Peyer's patch (tissue), 4 donors: ENCODE data around the gene CPLANE2. TPM values are rescaled to one million over a fixed set of nuclear protein-coding genes. Genes with fewer than 3 reads are reported as not detected.
"Not testable (repeated sequence)": the region's sequence is repeated elsewhere in the genome, so short reads cannot be mapped to it uniquely, and the experiment has no call there.

Experiments used
- DNase-seq, 3 donors: peaks; one replicate each; pipeline ENCODE4 v3.0.0-alpha.2; 2017 to 2019
- H3K27ac ChIP-seq, 4 donors: fragments of 200-600 bp; sonication (generic); one replicate each; pipeline ENCODE4 v1.5.1; 2016 to 2019
- H3K27me3 ChIP-seq, 2 donors: fragments of 200-600 bp; sonication (generic); one replicate each; pipeline ENCODE4 v1.5.1; 2019
- H3K36me3 ChIP-seq, 3 donors: fragments of 200-600 bp; sonication (generic); one replicate each; pipeline ENCODE4 v1.5.1; 2016 to 2019
- H3K4me1 ChIP-seq, 4 donors: fragments of 200-600 bp; sonication (generic); one replicate each; pipeline ENCODE4 v1.5.1; 2016 to 2019
- H3K4me3 ChIP-seq, 4 donors: fragments of 200-600 bp; sonication (generic); 1 replicate in 3 of 4; 2 replicates in 1 of 4; pipeline ENCODE4 v1.5.1; 2016 to 2019; ENCODE audit warnings: mild to moderate bottlenecking in 1 of 4
- H3K9me3 ChIP-seq, 4 donors: fragments of 200-600 bp; sonication (generic); one replicate each; pipeline ENCODE4 v1.5.1; 2016 to 2019; ENCODE audit warnings: mild to moderate bottlenecking in 1 of 4
- POLR2A ChIP-seq, 2 donors: fragments of 450-650 bp; IDR thresholded peaks; one replicate each; pipeline ENCODE4 v1.5.1; 2017; ENCODE audit warnings: antibody characterized with exemption in 2 of 2, mild to moderate bottlenecking in 2 of 2, moderate library complexity in 2 of 2
- total RNA-seq, 4 donors: library from RNA; depleted of rRNA; stranded (reverse); fragments of >200 nt; gene quantifications; one replicate each; pipeline ENCODE4 v1.1.0, GENCODE V29; 2016
- TF ChIP-seq, protein P1 (sequence below), 6 experiments: fragments of 450-650 bp in 4 of 6; fragments of 200-600 bp in 2 of 6; sonication (generic) in 1 of 6; IDR thresholded peaks; one replicate each; pipeline ENCODE4 v1.5.1; 2017 to 2019; ENCODE audit warnings: antibody characterized with exemption in 6 of 6, mild to moderate bottlenecking in 3 of 6, moderate library complexity in 1 of 6

CPLANE2 gene
- total RNA-seq, 4 donors from 2014 or later, result 1.2 to 6.6 (median 3.4) TPM; not detected in 1

DNA sequence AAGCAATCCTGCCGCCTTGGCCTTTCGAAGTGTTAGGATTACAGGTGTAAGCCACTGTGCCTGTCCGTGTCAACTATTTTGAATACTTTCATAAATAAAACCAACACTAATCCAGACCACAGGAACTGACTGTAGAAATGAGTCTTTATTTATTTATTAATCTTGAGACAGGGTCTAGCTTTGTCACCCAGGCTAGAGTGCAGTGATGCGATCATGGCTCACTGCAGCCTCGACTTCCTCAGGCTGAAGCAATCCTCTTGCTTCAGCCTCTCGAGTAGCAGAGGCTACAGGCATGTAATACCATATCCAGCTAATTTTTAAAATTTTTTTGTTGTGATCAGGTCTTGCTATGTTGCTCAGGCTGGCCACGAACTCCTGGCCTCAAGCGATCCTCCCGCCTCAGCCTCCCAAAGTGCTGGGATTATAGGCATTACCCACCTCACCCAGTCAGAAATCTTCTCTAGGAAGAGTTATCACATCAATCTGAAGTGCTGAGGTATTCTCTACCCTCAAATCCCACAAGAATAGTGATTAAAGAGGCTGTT lies 21.7 kb upstream of the CPLANE2 start:
- TF ChIP-seq POLR2A (IDR thresholded peaks at IDR 0.05), result no peak
- TF ChIP-seq, protein P1, sequence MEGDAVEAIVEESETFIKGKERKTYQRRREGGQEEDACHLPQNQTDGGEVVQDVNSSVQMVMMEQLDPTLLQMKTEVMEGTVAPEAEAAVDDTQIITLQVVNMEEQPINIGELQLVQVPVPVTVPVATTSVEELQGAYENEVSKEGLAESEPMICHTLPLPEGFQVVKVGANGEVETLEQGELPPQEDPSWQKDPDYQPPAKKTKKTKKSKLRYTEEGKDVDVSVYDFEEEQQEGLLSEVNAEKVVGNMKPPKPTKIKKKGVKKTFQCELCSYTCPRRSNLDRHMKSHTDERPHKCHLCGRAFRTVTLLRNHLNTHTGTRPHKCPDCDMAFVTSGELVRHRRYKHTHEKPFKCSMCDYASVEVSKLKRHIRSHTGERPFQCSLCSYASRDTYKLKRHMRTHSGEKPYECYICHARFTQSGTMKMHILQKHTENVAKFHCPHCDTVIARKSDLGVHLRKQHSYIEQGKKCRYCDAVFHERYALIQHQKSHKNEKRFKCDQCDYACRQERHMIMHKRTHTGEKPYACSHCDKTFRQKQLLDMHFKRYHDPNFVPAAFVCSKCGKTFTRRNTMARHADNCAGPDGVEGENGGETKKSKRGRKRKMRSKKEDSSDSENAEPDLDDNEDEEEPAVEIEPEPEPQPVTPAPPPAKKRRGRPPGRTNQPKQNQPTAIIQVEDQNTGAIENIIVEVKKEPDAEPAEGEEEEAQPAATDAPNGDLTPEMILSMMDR (IDR thresholded peaks at IDR 0.05), result no peak
- H3K4me3 ChIP-seq, result no peak overlapping the region
- H3K27ac ChIP-seq, result no peak overlapping the region
- H3K27me3 ChIP-seq, result no peaks in the 10 kb centered on the region
- no peaks in the 10 kb centered on the region for H3K9me3 ChIP-seq
- no peaks in the 10 kb centered on the region for H3K4me1 ChIP-seq
- DNase-seq, result no peak
- H3K36me3 ChIP-seq, result peaks cover 0 to 29% (median 0%) of the 10 kb centered on the region in 3 donors

DNA sequence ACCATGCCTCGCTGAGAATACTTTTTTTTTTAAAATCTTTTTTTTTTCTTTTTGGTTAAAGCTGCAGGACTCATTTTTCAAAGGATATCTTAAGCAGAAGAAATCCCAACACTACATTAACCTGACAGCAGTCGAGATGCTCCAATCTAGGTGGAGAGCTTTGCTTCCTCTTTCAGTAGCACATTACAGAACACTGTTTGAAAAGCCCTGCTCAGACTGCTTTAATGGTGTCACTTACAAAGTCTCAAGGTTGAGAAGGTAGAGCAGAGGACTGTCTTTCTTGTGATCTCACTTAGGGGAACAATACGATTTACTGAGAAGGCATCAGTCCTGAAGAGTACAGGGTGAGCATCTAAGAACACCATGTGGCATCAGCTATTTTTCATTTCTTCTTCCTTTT lies 21.0 kb upstream of the CPLANE2 start:
- Histone ChIP-seq H3K9me3 (no peaks in the 10 kb centered on the region), H3K4me3 (no peak overlapping the region), H3K4me1 (no peaks in the 10 kb centered on the region)

DNA sequence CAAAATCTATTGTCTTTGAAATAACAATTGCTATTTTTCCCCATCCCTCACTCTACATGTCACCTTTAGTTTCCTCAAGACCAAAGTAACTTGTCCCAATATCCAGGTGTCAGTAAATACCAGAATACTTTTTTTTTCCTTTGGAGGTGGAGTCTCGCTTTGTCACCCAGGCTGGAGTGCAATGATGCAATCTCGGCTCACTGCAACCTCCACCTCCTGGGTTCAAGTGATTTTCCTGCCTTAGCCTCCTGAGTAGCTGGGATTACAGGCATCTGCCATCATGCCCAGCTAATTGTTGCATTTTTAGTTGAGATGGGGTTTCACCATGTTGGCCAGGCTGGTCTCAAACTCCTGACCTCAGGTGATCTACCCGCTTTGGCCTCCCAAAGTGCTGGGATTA lies 20.6 kb upstream of the CPLANE2 start:
- H3K36me3 ChIP-seq, result peaks cover 0 to 40% (median 0%) of the 10 kb centered on the region in 3 donors
- DNase-seq, H3K4me3 ChIP-seq, H3K9me3 ChIP-seq, H3K27me3 ChIP-seq, H3K27ac ChIP-seq, H3K4me1 ChIP-seq: not testable (repeated sequence)

More for the DNA sequence above, 21.0 kb upstream of the CPLANE2 start:
- peaks cover 0 to 36% (median 0%) of the 10 kb centered on the region in 3 donors for H3K36me3 ChIP-seq
- no peak overlapping the region for H3K27ac ChIP-seq
- DNase-seq, result no peak
- no peaks in the 10 kb centered on the region for H3K27me3 ChIP-seq
- no peak for TF ChIP-seq POLR2A (IDR thresholded peaks at IDR 0.05)
- TF ChIP-seq, protein P1 (IDR thresholded peaks at IDR 0.05), result no peak

DNA sequence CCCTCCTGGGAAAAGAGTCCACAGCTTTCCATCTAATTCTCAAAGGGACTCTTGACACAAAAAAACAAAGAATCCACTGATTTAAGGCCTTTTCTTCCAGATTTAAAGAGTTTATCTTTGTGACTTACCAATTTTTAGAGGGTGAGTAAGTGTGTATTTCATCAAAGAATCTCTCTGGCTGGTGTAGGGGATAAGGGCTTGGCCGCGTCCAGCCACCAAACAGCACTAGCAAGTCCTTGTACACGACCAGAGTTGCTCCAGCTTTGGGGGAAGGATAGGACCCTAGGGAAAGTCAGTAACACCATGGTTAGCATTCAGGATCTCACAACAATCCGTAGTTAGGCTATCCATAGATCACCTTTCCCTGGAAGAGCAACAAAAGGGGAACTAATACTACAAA lies 19.5 kb upstream of the CPLANE2 start:
- H3K27ac ChIP-seq, result no peak overlapping the region
- DNase-seq, result no peak
- H3K36me3 ChIP-seq, result peaks cover 0 to 51% (median 0%) of the 10 kb centered on the region in 3 donors
- no peak overlapping the region for H3K4me3 ChIP-seq
- H3K9me3 ChIP-seq, result no peaks in the 10 kb centered on the region
- no peaks in the 10 kb centered on the region for H3K27me3 ChIP-seq
- no peaks in the 10 kb centered on the region for H3K4me1 ChIP-seq
- TF ChIP-seq, protein P1 (IDR thresholded peaks at IDR 0.05), result no peak
- TF ChIP-seq POLR2A (IDR thresholded peaks at IDR 0.05), result no peak

DNA sequence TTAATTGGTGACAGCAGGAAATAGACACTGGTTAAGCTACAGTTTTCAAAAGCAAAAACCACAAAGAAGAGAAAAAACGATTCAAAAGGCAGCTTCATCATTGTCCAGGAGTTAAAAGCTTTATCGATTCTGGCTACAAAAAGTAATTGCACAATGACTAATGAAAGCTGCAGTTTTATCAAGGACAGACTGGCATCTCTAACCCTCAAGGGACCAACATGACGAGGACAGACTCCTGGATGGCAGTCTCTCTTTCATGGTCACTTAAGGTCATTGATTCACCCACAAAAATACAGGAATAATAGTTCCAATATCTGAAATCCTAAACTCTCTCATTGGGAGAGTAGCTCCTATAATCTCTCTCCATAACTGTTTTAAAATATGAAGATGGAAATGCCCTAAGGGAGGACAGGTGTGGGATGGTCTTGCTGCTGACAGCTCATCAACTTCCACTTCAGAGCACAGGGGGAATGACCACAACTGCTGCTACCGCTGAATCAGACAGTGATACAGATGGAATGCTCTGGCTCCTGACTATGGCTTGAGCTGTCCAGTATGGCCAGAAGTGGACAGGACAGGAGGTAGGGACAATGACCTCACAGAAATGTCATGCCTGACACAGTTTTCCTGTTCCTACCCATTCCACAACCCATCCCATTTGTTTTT lies 17.4 kb upstream of the CPLANE2 start:
- Histone ChIP-seq H3K4me3 (no peak overlapping the region), H3K36me3 (peaks cover 0 to 62% (median 0%) of the 10 kb centered on the region in 3 donors), H3K4me1 (peaks cover 0 to 10% (median 2%) of the 10 kb centered on the region in 4 donors), H3K27me3 (no peaks in the 10 kb centered on the region), H3K27ac (no peak overlapping the region), H3K9me3 (no peaks in the 10 kb centered on the region)
- DNase-seq, result no peak
- TF ChIP-seq, protein P1 (IDR thresholded peaks at IDR 0.05), result no peak
- no peak for TF ChIP-seq POLR2A (IDR thresholded peaks at IDR 0.05)

DNA sequence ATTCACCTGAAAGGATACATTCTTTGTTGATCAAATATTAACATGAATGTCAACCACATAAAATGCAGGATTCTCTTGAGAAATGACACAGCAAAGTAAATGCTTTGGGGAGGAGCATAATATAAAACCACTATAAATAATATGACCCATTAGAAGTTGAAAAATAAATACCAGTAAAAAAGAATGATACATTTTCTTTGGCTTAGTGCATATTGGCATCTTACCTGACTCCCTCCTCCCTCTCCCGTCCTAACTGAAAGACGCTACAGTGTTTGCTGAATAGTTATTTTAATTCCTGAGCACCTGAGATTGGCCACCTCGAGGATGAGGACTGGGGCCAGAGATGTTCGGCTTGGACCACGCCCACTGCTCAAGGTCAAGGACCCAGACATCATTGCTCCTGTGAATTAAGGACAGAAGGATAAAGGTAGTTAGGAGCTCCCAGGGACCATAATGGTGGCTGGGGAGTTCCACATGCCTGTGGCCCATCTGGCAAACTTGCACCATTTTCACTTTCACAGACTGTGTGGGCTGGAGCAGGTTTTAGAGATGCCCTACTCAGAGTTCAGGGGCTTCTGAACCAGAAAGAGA lies 16.4 kb upstream of the CPLANE2 start:
- Histone ChIP-seq H3K36me3 (peaks cover 0 to 62% (median 0%) of the 10 kb centered on the region in 3 donors), H3K4me3 (no peak overlapping the region), H3K27ac (no peak overlapping the region), H3K4me1 (peaks cover 0 to 20% (median 2%) of the 10 kb centered on the region in 4 donors), H3K9me3 (no peaks in the 10 kb centered on the region), H3K27me3 (no peaks in the 10 kb centered on the region)
- DNase-seq, result no peak
- TF ChIP-seq, protein P1 (IDR thresholded peaks at IDR 0.05), result no peak
- TF ChIP-seq POLR2A (IDR thresholded peaks at IDR 0.05), result no peak
